Stomach (tissue), 4 donors: Measurements from ENCODE around the gene MAPKAPK5.

Experiments used
- EP300 ChIP-seq: sonication (generic); formaldehyde crosslinking; IDR thresholded peaks from one replicate; pipeline ENCODE4 v1.6.1; 2017; ENCODE audit warnings: antibody characterized with exemption
- POLR2A ChIP-seq, 4 donors: fragments of 450-650 bp; IDR thresholded peaks; one replicate each; pipeline ENCODE4 v1.6.1; 2016; ENCODE audit warnings: antibody characterized with exemption in 4 of 4, control low read depth in 2 of 4, mild to moderate bottlenecking in 1 of 4, moderate library complexity in 1 of 4
- POLR2AphosphoS5 ChIP-seq, 3 donors: sonication (generic); formaldehyde crosslinking; IDR thresholded peaks; one replicate each; pipeline ENCODE4 v1.6.1; 2016; ENCODE audit warnings: antibody characterized with exemption in 3 of 3
- TF ChIP-seq, protein P1 (sequence below), 7 experiments: fragments of 450-650 bp in 4 of 7; fragments of 200-600 bp in 3 of 7; sonication (generic) in 3 of 7; IDR thresholded peaks; one replicate each; pipeline ENCODE4 v1.5.1; 2016 to 2019; ENCODE audit warnings: antibody characterized with exemption in 7 of 7, control low read depth in 2 of 7, mild to moderate bottlenecking in 1 of 7

GRCh38 chr12:111825509-111825908 lies 16.5 kb upstream of the MAPKAPK5 start:
- TF ChIP-seq, protein P1, sequence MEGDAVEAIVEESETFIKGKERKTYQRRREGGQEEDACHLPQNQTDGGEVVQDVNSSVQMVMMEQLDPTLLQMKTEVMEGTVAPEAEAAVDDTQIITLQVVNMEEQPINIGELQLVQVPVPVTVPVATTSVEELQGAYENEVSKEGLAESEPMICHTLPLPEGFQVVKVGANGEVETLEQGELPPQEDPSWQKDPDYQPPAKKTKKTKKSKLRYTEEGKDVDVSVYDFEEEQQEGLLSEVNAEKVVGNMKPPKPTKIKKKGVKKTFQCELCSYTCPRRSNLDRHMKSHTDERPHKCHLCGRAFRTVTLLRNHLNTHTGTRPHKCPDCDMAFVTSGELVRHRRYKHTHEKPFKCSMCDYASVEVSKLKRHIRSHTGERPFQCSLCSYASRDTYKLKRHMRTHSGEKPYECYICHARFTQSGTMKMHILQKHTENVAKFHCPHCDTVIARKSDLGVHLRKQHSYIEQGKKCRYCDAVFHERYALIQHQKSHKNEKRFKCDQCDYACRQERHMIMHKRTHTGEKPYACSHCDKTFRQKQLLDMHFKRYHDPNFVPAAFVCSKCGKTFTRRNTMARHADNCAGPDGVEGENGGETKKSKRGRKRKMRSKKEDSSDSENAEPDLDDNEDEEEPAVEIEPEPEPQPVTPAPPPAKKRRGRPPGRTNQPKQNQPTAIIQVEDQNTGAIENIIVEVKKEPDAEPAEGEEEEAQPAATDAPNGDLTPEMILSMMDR (IDR thresholded peaks at IDR 0.05) = no peak
- TF ChIP-seq POLR2AphosphoS5 (IDR thresholded peaks at IDR 0.05) (no peak), POLR2A (IDR thresholded peaks at IDR 0.05) (no peak), EP300 (no peak)
